Thoracic aorta (tissue), 2 donors: ENCODE data around the gene CNNM2. TPM values are rescaled to one million over a fixed set of nuclear protein-coding genes. Genes with fewer than 3 reads are reported as not detected.
A peak's percentile ranks its signal among the peaks of the same experiment; 100 is the strongest.

Experiments used
- ATAC-seq: fragments of 150-250 bp; one replicate; pipeline ENCODE4 v1.8.0; 2017; ENCODE audit warnings: low read depth; ENCODE audit not compliant: insufficient number of reproducible peaks, low FRiP score
- DNase-seq: peaks from one replicate; pipeline ENCODE4 v3.0.0-alpha.2; 2020; ENCODE audit warnings: low spot score
- H3K27ac ChIP-seq, 2 donors: fragments of 200-600 bp; sonication (generic); 1 replicate in 1 of 2; 2 replicates in 1 of 2; pipeline ENCODE4 v1.5.1; 2016; ENCODE audit warnings: mild to moderate bottlenecking in 2 of 2, moderate library complexity in 2 of 2
- H3K27me3 ChIP-seq: fragments of 200-600 bp; sonication (generic); replicated peaks from 2 replicates; pipeline ENCODE4 v1.6.0; 2016; ENCODE audit warnings: mild to moderate bottlenecking; ENCODE audit not compliant: insufficient read depth
- H3K36me3 ChIP-seq: fragments of 200-600 bp; sonication (generic); one replicate; pipeline ENCODE4 v1.5.1; 2016
- H3K4me1 ChIP-seq, 2 donors: fragments of 200-600 bp; sonication (generic); 1 replicate in 1 of 2; 2 replicates in 1 of 2; pipeline versions ENCODE4 v1.5.1 to v1.6.0; 2016; ENCODE audit warnings: low read depth in 2 of 2, mild to moderate bottlenecking in 1 of 2; ENCODE audit not compliant: control insufficient read depth in 1 of 2
- H3K4me3 ChIP-seq: fragments of 200-600 bp; sonication (generic); 2 replicates; pipeline ENCODE4 v1.5.1; 2016; ENCODE audit warnings: mild to moderate bottlenecking
- H3K9me3 ChIP-seq: fragments of 200-600 bp; sonication (generic); 2 replicates; pipeline ENCODE4 v1.5.1; 2016
- total RNA-seq, 2 donors: library from RNA; depleted of rRNA; stranded (reverse); fragments of >200 nt; gene quantifications; one replicate each; pipeline versions ENCODE4 v1.1.0 to v1.2.3, GENCODE V29; 2016
- TF ChIP-seq, protein P1 (sequence below): fragments of 200-600 bp; sonication (generic); IDR thresholded peaks from one replicate; pipeline ENCODE4 v1.5.1; 2019; ENCODE audit warnings: antibody characterized with exemption

Gene CNNM2
- total RNA-seq, 2 donors from 2014 or later, result 12.2 to 24.5 TPM

DNA sequence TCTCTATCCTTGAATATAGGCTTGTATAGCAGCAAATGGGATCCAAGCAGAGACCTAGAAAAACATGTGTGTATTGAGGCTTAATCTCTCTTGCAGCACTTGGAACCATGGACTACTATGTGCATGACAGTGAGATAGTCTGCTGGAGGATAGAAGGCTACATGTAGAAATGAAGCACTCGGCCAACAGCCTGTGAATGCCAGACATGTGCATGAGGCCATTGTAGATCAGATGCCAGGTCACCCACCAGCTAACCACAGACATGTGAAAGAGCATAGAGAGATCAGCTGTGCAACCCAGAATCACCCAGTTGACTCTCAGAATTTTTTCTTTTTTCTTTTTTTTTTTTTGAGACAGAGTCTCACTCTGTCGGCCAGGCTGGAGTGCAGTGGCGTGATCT is 184.1 kb downstream of the CNNM2 start:
- Histone ChIP-seq H3K27ac (peak overlapping the region in 1 of 2 donors; percentile 32), H3K9me3 (no peaks in the 10 kb centered on the region), H3K4me1 (peaks cover 9 to 47% of the 10 kb centered on the region in 2 donors), H3K36me3 (peaks cover 26% of the 10 kb centered on the region), H3K27me3 (no peaks in the 10 kb centered on the region), H3K4me3 (no peak overlapping the region)
- no peak for DNase-seq
- TF ChIP-seq, protein P1, sequence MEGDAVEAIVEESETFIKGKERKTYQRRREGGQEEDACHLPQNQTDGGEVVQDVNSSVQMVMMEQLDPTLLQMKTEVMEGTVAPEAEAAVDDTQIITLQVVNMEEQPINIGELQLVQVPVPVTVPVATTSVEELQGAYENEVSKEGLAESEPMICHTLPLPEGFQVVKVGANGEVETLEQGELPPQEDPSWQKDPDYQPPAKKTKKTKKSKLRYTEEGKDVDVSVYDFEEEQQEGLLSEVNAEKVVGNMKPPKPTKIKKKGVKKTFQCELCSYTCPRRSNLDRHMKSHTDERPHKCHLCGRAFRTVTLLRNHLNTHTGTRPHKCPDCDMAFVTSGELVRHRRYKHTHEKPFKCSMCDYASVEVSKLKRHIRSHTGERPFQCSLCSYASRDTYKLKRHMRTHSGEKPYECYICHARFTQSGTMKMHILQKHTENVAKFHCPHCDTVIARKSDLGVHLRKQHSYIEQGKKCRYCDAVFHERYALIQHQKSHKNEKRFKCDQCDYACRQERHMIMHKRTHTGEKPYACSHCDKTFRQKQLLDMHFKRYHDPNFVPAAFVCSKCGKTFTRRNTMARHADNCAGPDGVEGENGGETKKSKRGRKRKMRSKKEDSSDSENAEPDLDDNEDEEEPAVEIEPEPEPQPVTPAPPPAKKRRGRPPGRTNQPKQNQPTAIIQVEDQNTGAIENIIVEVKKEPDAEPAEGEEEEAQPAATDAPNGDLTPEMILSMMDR, result no peak
- no peak for ATAC-seq

DNA sequence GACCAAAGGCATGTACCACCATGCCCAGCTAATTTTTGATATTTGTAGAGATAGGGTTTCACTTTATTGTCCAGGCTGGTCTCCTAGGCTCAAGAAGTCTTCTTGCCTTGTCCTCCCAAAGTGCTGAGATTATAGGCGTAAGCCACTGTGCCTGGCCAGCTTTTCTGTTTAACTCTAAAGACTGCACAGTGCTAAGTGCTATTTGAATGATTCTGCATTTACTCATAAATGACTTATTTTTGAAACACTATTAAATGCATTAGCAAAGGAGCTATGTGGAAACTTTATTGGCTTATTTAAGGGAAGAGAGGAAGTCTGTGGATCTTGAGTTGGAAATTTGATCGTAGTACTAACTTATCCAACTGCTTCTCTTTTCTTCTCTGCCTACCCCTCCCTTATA is 185.9 kb downstream of the CNNM2 start:
- Histone ChIP-seq H3K4me3 (no peak overlapping the region), H3K4me1 (peaks cover 18 to 63% of the 10 kb centered on the region in 2 donors), H3K27me3 (no peaks in the 10 kb centered on the region), H3K9me3 (no peaks in the 10 kb centered on the region), H3K36me3 (peaks cover 18% of the 10 kb centered on the region), H3K27ac (peak overlapping the region; percentile 27 to 36)
- TF ChIP-seq, protein P1, result no peak
- DNase-seq (no peak), ATAC-seq (no peak)

DNA sequence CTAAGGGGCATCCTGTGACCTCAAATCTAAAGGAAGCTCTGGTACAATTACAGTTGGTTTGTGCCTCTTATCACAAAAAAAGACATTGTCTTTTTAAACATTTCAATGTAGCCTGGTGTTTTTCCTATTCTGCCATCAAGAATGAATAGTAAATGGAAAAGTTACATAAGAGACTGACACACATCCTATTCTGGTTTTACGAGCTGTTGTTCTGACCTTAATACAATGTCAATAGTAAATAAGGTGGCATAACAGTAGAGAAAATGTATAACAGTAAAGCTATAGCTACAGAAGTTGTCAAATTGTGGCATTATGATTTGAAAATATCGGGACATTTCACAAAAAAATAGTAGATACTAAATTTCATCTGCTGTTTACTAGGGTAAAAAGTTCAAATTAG is 186.6 kb downstream of the CNNM2 start:
- Histone ChIP-seq H3K27ac (peak overlapping the region; percentile 27 to 36), H3K36me3 (peaks cover 15% of the 10 kb centered on the region), H3K9me3 (no peaks in the 10 kb centered on the region), H3K4me3 (no peak overlapping the region), H3K27me3 (no peaks in the 10 kb centered on the region), H3K4me1 (peaks cover 21 to 68% of the 10 kb centered on the region in 2 donors)
- no peak for ATAC-seq
- DNase-seq, result no peak
- TF ChIP-seq, protein P1, result no peak

DNA sequence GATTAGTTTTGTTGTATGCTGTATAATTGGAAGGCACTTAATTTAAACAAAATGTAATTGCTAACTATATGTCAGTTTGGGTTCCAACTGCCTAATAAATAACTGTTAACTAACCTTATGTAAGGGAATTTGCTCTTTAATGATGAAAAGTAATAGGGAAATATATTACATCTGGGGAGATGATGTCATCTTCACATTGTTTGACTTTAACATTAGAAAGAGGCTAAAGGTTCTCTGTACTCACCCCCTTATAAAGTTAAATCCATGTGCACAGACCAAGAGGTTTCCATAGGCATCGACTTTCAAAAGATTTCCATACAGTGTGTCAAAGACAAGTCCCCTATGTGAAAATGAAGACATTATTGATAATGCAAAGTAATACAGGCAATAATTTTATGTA is 187.4 kb downstream of the CNNM2 start:
- peaks cover 28 to 75% of the 10 kb centered on the region in 2 donors for H3K4me1 ChIP-seq
- no peak overlapping the region for H3K4me3 ChIP-seq
- ATAC-seq (no peak), DNase-seq (no peak)
- no peaks in the 10 kb centered on the region for H3K27me3 ChIP-seq
- H3K9me3 ChIP-seq, result no peaks in the 10 kb centered on the region
- no peak overlapping the region for H3K27ac ChIP-seq
- TF ChIP-seq, protein P1, result no peak
- H3K36me3 ChIP-seq, result peaks cover 12% of the 10 kb centered on the region

DNA sequence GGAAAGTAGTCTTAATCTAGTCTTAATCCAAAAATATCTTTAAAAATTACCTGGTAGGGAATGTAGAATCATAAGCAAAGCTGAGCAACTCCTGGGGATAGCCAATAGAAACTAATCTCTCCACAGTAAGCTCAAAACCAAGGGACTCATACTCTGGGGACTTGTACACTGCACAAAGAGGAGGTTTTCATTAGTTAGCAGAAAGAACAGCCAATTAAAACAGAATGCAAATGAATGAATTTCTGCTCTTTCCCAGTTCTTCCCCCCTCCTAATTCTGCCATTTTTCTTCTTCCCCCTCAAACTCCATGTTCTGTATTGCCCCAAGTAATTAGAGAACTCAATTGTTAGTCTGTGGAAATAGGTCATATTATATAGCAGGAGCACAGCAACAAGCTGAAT is 188.4 kb downstream of the CNNM2 start:
- TF ChIP-seq, protein P1, result no peak
- DNase-seq, result no peak
- Histone ChIP-seq H3K4me1 (peaks cover 39 to 85% of the 10 kb centered on the region in 2 donors), H3K4me3 (no peak overlapping the region), H3K27me3 (no peaks in the 10 kb centered on the region), H3K36me3 (peaks cover 8% of the 10 kb centered on the region), H3K27ac (peak overlapping the region in 1 of 2 donors; percentile 86), H3K9me3 (no peaks in the 10 kb centered on the region)
- no peak for ATAC-seq
